Ovary (tissue), 9 donors: ENCODE results near the gene RSRC2. TPM values are rescaled to one million over a fixed set of nuclear protein-coding genes. Genes with fewer than 3 reads are reported as not detected.
"Not testable (repeated sequence)": the region's sequence is repeated elsewhere in the genome, so short reads cannot be mapped to it uniquely, and the experiment has no call there.

ENCODE experiments used
- DNase-seq, 5 donors: peaks; one replicate each; pipeline ENCODE4 v3.0.0-alpha.2; 2019 to 2020
- H3K27ac ChIP-seq, 2 donors: fragments of 200-600 bp; one replicate each; pipeline versions ENCODE4 v1.5.1 to v1.8.0; 2019 to 2022
- H3K27me3 ChIP-seq: fragments of 200-600 bp; one replicate; pipeline ENCODE4 v1.8.0; 2022
- H3K36me3 ChIP-seq: fragments of 200-600 bp; sonication (generic); one replicate; pipeline ENCODE4 v1.5.1; 2019
- H3K4me1 ChIP-seq: one replicate; pipeline ENCODE4 v1.8.1; 2013; ENCODE audit warnings: mild to moderate bottlenecking, moderate library complexity; ENCODE audit not compliant: insufficient read depth
- H3K4me3 ChIP-seq: fragments of 200-600 bp; sonication (generic); one replicate; pipeline ENCODE4 v1.5.1; 2017
- H3K9me3 ChIP-seq, 2 donors: fragments of 200-600 bp in 1 of 2; sonication (generic) in 1 of 2; one replicate each; pipeline versions ENCODE4 v1.5.1 to v1.8.1; 2013 to 2019; ENCODE audit warnings: mild to moderate bottlenecking in 1 of 2, moderate library complexity in 1 of 2
- EP300 ChIP-seq: sonication (generic); formaldehyde crosslinking; IDR thresholded peaks from one replicate; pipeline ENCODE4 v1.6.1; 2017; ENCODE audit warnings: antibody characterized with exemption
- POLR2A ChIP-seq: fragments of 450-650 bp; IDR thresholded peaks from one replicate; pipeline ENCODE4 v1.6.1; 2017; ENCODE audit warnings: antibody characterized with exemption, mild to moderate bottlenecking, moderate library complexity
- WGBS, 3 donors: extraction: QIAGEN DNeasy Blood & Tissue Kit in 1 of 3; methylation state at CpG; one replicate each; pipeline versions ENCODE4 v1.1.5 to v1.1.7; 2013 to 2017; 5-methylcytosine and 5-hydroxymethylcytosine counted together
- intact Hi-C, 4 donors: fragments of 100-400 bp; cut with DNase I; formaldehyde crosslinking; loops; one replicate each; pipeline versions ENCODE4 v1.11.0 to v1.15.1; 2022 to 2023
- polyA plus RNA-seq, 2 donors: library from polyadenylated mRNA; stranded (reverse); fragments of 200-250 nt in 1 of 2; fragments of 350-450 nt in 1 of 2; fragmentation: Illumina TruSeq in 1 of 2; extraction: RNeasy Lipid Tissue Mini Kit (QIAGEN cat#74804) in 1 of 2; gene quantifications; one replicate each; pipeline ENCODE4 v1.2.3, GENCODE V29; 2013 to 2014
- total RNA-seq, 7 donors: library from RNA; depleted of rRNA in 2 of 7; stranded (reverse); fragments of >200 nt in 2 of 7; fragmentation: NEBNext Ultra II Directional in 3 of 7; extraction: Animal tissue kit (Norgen Biotek cat#: 25700) in 3 of 7; gene quantifications; one replicate each; pipeline versions ENCODE4 v1.1.0 to v1.2.4, GENCODE V29; 2016 to 2023
- TF ChIP-seq, protein P1 (sequence below), 3 donors: fragments of 450-650 bp in 2 of 3; fragments of 200-600 bp in 1 of 3; IDR thresholded peaks; one replicate each; pipeline versions ENCODE4 v1.5.1 to v1.8.0; 2016 to 2022; ENCODE audit warnings: antibody characterized with exemption in 3 of 3, mild to moderate bottlenecking in 1 of 3
- donor health status: DM: no; HTN: no; CAD: no; lungs with moderate emphysema.
- donor health status: DM: no; HTN: no; CAD: no.
- donor health status: Bipolar disorder and iron deficiency.
- donor health status: DM: yes; HTN: yes; CAD: no.
- donor health status: DM: no; HTN: no; CAD: no.
- donor health status: DM: yes; HTN: yes; CAD: no.

RSRC2 gene
- total and polyA plus RNA-seq, 9 donors = 54.1 to 90.7 (median 62.7) TPM

DNA sequence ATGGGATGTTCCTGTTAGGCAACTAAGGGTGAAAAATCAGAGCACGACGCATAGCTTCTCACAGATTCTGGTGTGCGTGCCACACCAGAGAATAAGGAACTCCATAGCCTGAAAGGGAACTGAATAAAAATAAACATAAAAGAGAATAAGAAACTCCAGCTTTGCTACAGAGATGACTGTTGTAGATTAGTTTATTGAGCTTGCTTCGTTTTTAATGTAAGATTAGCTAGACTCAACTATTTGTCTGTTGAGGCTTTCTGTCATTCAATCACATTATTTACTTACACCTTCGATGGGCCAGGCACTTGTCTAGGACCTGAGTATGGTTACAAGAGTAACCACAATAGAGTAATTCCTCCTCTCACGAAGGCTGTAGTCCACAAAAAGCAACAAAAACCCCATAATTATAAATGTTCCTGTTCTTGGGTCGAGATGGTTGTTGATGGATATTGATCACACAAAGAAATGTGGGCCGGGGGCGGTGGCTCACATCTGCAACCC is 25.2 kb downstream of the RSRC2 start:
- Histone ChIP-seq H3K4me3 (peak overlapping the region; percentile 94), H3K36me3 (no peaks in the 10 kb centered on the region), H3K27me3 (no peaks in the 10 kb centered on the region), H3K9me3 (no peaks in the 10 kb centered on the region), H3K27ac (peak overlapping the region in 1 of 2 donors; percentile 96), H3K4me1 (peaks cover 4% of the 10 kb centered on the region)
- TF ChIP-seq EP300 (no peak), POLR2A (no peak)
- TF ChIP-seq, protein P1, sequence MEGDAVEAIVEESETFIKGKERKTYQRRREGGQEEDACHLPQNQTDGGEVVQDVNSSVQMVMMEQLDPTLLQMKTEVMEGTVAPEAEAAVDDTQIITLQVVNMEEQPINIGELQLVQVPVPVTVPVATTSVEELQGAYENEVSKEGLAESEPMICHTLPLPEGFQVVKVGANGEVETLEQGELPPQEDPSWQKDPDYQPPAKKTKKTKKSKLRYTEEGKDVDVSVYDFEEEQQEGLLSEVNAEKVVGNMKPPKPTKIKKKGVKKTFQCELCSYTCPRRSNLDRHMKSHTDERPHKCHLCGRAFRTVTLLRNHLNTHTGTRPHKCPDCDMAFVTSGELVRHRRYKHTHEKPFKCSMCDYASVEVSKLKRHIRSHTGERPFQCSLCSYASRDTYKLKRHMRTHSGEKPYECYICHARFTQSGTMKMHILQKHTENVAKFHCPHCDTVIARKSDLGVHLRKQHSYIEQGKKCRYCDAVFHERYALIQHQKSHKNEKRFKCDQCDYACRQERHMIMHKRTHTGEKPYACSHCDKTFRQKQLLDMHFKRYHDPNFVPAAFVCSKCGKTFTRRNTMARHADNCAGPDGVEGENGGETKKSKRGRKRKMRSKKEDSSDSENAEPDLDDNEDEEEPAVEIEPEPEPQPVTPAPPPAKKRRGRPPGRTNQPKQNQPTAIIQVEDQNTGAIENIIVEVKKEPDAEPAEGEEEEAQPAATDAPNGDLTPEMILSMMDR (IDR thresholded peaks at IDR 0.05) = no peak
- no peak for DNase-seq
- WGBS, 3 donors = 72 to 81% (median 78%) methylated on average over 9 of the region's 9 CpGs
- intact Hi-C loops = loop anchor here in 1 of 4 donors (2.0 kb wide), 1 partner anchor 23 kb away; no protein-coding TSS in a partner anchor

DNA sequence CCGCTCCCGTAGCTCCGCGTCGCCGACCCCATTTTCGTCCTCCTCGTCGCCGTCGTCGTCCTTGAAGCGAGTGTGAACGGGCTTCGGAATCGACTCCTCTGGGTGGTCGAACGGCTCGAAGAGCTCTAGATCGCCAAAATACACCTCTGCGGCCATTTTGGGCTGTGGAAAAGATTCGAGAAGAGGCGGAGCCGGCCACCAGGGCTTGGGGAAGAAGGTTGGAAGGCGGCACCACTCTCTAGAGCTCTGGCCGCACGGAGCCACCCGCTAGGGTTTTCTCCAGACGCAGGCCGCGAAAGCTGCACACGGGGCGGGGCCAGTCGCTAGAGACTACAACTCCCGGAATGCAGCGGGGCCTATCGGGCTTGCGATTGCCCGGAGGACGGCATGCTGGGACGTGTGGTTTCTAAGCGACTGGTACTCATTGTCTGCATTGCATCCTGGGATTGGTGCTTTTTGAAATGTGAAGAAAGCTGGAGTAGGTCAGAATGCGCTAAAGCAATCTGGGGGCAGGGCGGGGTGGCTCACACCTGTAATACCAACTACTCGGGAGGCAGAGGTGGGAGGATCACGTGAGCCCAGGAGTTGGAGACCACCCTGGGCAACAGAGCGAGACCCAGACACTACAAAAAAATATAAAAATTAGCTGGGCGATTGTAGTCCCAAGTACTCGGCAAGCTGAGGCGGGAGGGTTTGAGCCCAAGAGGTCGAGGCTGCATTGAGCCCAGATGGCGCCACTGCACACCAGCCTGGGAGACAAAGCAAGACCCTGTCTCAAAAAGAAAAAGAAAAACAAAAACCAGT is 25.8 kb downstream of the RSRC2 start, which contains the start of gene ZCCHC8:
Gene ZCCHC8 (minus strand): TSS at position 248 of the 804 bp plus-strand sequence. CDS start 92 bp downstream, at position 156.
- H3K27ac ChIP-seq = peak within 1 kb of the TSS; percentile 91 to 96

DNA sequence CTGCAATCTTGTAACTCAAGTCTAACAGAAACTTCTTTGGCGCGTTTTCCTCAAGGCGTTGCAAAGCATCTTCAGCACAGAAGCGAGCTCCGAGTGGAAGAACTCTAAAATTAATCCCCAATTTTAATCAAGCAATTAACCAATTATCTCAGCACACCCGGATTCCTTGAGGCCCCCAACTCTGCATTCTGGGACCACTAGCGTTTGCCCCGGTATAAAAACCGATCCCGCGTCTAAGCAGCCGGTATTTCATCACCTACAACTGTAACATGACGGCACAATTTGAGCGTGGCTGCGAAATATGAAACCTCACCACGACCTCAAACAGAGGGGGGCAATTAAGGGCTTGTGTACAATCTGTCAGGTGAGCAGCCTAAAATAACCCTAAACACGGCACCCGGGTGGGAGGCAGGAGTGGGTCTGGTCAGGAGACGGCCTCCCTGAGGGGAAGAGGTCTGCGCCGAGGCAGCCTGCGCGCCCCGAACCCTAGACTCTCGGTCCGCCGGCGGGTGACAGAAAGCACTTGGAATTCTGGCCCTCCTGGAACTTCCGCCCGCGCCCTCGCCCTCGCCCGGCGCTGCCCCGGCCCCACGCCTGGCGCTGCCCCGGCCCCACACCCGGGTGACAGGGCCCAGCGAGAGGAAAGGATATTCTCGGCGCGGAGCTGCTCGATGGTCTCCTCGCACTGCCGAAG is 26.6 kb downstream of the RSRC2 start:
- Histone ChIP-seq H3K27ac (peak overlapping the region; percentile 91 to 96), H3K9me3 (no peaks in the 10 kb centered on the region), H3K4me1 (peaks cover 4% of the 10 kb centered on the region), H3K27me3 (no peaks in the 10 kb centered on the region), H3K4me3 (peak overlapping the region; percentile 94), H3K36me3 (no peaks in the 10 kb centered on the region)
- DNase-seq = peak in 4 of 5 donors; percentile 47 to 72 (median 64)
- TF ChIP-seq EP300 (no peak), POLR2A (peak; percentile 4)
- TF ChIP-seq, protein P1 (IDR thresholded peaks at IDR 0.05) = no peak
- intact Hi-C loops = loop anchor here in 1 of 4 donors (2.0 kb wide), 1 partner anchor 25 kb away; no protein-coding TSS in a partner anchor
- 0% methylated on average over 36 to 47 of the region's 47 CpGs for WGBS, 3 donors

More for the DNA sequence above, 25.8 kb downstream of the RSRC2 start, which contains the start of gene ZCCHC8:
- intact Hi-C loops = loop anchor here in 1 of 4 donors (2.0 kb wide), 1 partner anchor 24 kb away; no protein-coding TSS in a partner anchor
- peaks cover 4% of the 10 kb centered on the region for H3K4me1 ChIP-seq
- TF ChIP-seq POLR2A (peak; percentile 93), EP300 (no peak)
- TF ChIP-seq, protein P1 (IDR thresholded peaks at IDR 0.05) = peak in 2 of 3 donors; percentile 37 to 50
- peak within 1 kb of the TSS; percentile 94 for H3K4me3 ChIP-seq
- DNase-seq = peak; percentile 94 to 97 (median 95)
- 1 to 2% (median 1%) methylated on average over 52 of the region's 52 CpGs for WGBS, 3 donors
- H3K36me3 ChIP-seq = no peaks in the 10 kb centered on the region
- H3K27me3 ChIP-seq = no peaks in the 10 kb centered on the region
- H3K9me3 ChIP-seq = no peaks in the 10 kb centered on the region

DNA sequence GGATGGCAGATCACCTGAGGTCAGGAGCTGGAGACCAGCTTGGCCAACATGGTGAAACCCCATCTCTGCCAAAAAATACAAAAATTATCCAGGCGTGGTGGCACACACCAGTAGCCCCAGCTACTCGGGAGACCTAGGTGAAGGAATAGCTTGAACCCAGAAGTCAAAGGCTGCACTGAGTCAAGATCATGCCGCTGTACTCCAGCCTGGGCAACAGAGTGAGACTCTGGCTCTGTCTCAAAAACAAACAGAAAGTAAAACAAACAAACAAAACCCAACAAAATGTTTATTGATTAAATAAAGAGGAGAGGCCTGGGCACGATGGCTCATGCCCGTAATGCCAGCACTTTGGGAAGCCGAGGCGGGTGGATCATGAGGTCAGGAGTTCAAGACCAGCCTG is 31.5 kb downstream of the RSRC2 start:
- Histone ChIP-seq H3K4me3 (no peak overlapping the region), H3K36me3 (no peaks in the 10 kb centered on the region), H3K9me3 (no peaks in the 10 kb centered on the region), H3K4me1 (peaks cover 1% of the 10 kb centered on the region), H3K27me3 (no peaks in the 10 kb centered on the region), H3K27ac (no peak overlapping the region)
- 79 to 93% (median 93%) methylated on average over 7 of the region's 7 CpGs for WGBS, 3 donors
- TF ChIP-seq, protein P1 (IDR thresholded peaks at IDR 0.05) = no peak
- TF ChIP-seq EP300 = no peak
- TF ChIP-seq POLR2A = no peak
- no peak for DNase-seq
- intact Hi-C loops = no loop called here

DNA sequence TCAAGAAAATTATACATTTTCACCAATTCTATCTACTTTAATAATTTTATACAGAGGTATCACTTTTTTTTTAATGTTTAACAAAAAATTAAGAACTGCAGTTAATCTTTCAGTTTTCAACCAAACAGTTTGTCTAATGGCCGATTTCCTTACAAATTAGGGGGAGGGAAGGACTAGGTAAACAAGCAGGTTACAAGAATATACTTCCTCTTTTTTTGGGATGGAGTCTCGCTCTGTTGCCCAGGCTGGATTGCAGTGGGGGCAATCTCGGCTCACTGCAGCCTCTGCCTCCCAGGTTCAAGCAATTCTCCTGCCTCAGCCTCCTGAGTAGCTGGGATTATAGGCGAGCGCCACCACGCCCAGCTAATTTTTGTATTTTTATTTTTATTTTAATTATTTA is 33.5 kb downstream of the RSRC2 start:
- H3K4me3 ChIP-seq, intact Hi-C loops, DNase-seq, H3K4me1 ChIP-seq, H3K27me3 ChIP-seq, H3K36me3 ChIP-seq, H3K9me3 ChIP-seq, H3K27ac ChIP-seq: not testable (repeated sequence)
- WGBS, 3 donors = 87 to 94% (median 87%) methylated on average over 6 of the region's 6 CpGs
